ENCODE data around the gene JSRP1.

Gene JSRP1

DNA sequence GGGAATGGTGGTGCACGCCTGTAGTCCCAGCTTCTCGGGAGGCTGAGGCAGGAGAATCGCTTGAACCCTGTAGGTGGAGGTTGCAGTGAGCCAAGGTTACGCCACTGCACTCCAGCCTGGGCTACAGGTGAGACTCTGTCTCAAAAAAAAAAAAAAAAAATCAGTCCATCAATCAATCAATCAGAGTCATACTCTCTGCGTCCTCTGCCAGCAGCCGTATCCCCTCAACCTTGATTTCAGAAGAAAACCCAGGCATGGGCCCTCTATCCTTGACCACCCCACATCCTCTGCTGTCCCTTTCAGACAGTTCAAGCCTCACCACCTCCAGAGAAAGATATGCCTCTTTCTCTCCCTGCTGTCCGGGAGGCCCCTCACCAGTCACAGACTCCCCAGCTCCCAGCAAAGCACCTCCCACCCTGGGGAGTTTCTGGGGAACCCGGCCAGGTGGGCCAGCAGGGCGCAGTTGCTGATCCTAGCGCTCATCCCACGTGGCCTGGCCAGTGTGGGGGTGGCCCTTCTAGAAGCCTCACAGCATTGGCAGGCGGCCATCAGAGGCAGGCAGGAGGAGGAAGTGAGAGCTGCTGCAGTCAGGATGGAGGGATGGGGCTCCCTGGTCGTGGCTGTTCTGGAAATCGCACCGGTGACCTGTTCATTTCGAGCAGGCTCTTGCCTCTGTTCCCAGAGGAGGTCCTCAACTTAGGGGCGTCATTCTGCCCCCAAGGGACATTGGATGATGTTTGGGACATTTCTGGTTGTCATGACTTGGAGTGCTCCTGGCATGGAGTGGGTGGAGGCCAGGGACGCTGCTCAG is 10.2 kb upstream of the JSRP1 start:
- peak in 1 of 2 donors; percentile 70 for DNase-seq

DNA sequence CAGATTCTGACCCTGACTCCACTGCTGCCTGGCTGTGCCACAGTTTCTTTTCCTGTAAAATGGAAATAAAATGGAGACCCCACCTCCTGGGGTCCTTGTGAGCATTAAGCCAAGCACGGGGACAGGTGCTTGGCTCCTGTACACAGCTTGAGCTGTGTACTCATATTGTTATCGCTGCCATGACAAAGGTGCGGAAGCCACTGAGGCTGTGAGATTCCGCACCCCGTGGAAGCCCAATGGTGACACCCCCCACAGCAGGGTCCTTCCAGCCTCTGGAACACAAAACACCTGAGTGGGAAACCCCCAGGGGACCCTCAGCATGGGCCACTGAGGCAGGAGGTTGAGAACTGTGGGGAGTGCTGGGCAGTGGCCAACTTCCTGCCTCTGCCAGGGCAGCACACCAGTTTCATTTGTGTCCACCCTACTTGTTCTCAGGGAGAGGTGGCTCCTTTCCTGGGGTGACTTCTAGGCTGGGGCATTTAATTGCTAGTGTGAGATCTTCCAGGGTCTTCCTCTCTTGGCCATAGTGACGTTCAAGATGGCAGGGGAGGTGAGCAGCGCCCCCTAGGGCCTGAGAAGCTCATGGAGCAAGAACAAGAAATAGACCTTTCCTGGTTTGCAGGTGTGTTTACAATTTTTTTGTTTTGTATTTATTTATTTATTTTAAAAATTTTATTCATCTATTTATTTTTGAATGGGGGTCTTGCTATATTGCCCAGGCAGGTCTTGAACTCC is 5.4 kb upstream of the JSRP1 start:
- DNase-seq, result peak; percentile 65 to 72

DNA sequence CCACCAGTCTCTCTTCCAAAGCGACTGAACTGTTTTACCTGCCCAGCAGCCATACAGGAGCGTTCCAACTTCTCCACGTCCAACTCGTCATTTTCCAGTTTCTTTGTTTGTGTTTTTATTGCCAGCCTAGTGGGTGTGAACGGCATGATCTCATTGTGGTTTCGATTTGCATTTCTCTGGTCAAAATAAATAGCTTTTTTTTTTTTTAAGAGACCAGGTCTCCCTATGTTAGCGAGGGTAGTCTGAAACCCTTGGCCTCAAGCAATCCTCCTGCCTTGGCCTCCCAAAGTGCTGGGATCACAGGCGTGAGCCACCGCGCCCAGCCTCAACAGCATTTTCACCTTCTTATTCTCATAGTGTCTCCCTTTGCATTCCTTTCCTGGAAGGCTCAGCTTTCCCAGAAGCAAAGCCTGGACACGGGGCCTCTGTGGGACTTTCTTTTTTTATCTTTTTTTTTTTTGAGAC is 4.2 kb upstream of the JSRP1 start:
- peak; percentile 27 to 46 for DNase-seq

DNA sequence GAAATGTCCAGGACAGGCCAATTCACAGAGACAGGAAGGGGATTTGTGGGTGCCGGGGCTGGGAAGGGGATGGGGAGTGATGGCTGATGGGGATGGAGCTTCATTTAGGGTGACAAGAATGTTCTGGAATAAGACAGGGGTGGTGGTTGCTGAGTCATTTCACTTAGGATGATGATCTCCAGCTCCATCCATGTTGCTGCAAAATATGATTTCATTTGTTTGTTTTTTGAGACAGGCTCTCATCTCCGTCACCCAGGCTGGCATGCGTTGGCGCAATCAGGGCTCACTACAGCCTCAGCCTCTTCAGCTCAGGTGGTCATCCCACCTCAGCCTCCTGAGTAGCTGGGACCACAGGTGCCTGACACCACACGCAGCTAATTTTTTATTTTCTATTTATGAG is 3.1 kb upstream of the JSRP1 start:
- no peak for DNase-seq

DNA sequence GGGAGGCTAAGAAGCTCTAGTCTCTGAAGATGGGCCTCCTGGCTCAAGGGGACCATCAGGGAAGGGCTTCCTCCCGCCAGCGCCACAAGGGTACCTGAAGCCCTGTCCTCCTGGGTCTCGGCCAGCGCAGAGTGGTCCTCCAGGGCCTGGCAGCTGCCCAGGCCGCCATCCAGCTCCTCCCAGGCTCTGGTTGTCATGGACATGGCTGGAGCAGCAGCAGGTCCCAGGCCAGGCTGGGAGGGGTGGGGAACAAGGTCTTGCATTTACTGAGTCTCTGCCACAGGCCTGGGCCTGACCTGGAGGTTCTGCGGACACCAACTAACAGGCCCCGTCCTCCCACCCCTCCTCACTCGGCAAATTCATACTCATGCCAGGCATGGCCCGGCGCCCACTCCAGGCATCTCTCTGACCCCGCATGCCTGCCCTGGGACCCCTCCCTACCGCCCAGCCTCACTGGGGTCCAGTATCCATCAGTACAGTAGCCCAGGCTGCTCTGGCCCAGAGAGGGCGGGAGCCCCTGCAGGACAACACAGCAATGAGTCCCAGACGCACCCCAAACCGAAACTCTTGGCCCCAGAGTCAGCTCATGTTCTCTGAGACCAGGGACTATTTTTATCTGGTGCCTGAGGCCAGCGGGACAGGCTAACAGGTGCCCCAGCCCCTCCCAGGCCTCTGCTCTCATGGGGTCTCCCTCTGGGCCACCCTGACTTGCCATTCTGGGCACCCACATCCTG is 938 bp downstream of the JSRP1 start:
- no peak for DNase-seq

DNA sequence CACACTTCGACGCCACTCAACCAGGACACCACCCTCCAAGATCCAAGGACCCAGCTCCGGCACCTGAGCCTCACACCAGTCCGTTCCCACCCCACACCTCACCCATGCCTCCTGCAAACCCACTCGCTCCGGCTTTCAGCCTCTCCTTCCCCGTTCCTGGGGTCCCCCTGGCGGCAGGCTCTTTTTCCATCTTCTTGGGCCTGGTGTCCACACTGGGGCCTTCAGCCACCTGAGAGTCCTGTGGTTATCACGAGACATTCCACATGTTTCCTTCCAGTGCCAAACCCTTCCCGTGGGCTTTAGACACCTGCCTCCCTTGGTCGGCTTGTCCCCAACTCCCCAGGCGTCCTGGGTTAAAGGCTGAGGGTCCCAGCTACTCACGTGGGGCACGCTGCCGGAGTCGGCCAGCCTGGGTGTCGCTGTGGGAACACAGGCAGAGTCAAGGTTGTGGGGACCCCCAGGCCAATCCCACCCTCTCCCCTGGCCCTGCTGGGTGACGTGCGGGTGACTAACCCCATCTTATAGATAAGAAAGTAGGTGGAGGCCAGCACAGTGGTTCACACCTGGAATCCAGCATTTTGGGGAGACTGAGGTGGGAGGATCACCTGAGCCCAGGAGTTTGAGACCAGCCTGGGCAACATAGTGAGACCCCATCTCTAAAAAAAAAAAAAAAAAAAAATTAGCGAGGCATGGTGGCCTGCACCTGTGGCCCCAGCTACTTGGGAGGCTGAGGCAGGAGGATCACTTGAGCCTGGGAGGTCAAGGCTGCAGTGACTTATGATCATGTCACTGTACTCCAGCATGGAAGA is 1.9 kb downstream of the JSRP1 start:
- no peak for DNase-seq

DNA sequence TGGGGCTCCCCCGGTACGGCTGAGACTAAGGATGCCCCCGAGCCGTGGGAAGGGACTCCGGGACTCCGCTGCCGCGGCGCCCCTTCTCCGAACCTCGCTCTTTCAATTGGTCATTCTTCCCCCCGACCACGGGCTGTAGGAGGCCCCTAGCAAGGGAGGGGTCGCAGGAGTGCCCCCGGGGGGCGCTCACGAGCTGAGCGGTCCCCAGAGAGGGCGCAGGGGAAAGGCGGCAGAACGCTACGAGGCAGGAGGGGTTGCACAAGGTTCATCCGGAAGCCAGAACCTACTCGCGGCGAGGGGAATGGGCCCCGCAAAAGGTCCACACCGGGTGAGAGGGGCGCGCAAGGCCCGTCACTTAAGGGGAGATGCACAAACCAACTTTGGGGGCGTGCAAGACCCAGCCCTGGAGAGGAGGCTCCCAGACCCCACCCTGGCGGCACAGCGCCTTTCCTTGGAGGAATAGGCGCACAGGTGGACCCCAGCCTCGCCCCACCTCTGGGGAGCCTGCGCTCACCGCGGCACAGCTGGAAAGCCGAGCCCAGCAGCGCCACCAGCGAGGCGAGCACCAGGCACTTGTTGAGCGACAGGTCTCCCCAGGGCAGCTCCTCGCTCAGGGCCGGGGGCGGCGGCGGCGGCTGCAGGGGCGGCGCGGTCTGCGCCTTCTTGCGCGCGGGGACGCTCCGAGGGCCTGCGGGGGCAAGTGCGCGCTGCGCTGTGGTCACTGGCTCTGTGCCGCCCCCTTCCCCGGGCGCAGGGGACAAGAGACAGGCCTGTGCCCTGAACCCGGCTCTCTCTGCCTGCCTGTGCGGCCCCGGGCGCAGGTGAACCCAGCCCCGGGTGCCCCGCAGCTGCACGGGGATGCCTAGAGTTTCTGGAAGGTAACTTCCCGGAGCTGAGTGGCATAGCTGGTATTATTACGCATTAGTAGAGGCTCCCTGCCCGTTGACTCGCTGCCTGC is 2.8 kb downstream of the JSRP1 start:
- peak; percentile 54 to 69 for DNase-seq

DNA sequence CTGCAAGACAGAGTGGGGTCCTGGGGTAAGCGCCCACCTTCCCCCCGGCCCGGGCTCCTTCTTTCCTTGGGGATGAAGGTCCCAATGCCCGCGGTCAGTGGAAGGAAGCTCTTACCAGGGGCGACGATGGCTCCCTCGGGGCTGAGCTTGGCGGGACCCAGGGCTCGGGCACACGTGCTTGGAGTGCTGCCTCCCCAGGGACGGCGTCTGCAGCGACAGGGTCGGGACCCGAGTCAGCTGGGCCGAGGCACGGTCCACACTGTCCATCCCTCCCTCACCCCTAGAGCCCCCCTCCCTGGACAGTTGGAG is 3.5 kb downstream of the JSRP1 start:
- no peak for DNase-seq

DNA sequence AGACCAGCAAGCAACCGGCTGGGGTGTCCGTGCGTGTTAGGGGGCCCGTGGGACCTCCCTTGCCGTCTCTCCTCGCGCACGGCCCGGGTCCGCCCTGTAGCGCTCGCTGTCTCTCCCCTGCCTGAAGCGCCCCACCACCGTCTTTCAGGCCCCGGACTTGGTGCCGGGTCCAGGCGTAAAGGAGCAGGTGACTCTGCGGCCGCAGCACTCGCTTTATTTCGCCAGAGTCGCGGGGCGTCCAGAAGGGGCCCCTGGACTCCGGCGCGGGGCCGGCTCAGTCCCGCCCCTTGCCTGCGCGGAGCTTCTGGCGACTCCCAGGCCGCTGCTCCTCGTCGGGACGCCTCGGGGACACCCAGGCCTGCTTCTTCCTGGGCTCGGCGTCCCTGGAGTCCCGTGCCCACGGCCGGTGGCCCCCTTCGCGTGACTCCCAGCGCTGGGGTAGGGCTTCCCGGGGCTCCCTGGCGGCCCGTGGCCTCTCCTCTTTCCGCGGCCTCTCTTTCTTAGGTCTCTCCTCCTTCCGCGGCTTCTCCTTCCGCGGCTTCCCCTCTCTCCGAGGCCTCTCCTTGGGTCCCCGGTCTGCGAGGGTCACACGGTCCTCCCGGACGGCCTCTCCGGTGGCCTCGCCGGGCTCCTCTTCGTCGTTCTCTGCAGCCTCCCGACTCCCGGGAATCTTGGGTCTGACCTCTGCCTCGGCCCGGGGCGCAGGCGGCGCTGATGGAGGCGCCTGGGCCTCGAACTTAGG is 4.0 kb downstream of the JSRP1 start:
- no peak for DNase-seq

DNA sequence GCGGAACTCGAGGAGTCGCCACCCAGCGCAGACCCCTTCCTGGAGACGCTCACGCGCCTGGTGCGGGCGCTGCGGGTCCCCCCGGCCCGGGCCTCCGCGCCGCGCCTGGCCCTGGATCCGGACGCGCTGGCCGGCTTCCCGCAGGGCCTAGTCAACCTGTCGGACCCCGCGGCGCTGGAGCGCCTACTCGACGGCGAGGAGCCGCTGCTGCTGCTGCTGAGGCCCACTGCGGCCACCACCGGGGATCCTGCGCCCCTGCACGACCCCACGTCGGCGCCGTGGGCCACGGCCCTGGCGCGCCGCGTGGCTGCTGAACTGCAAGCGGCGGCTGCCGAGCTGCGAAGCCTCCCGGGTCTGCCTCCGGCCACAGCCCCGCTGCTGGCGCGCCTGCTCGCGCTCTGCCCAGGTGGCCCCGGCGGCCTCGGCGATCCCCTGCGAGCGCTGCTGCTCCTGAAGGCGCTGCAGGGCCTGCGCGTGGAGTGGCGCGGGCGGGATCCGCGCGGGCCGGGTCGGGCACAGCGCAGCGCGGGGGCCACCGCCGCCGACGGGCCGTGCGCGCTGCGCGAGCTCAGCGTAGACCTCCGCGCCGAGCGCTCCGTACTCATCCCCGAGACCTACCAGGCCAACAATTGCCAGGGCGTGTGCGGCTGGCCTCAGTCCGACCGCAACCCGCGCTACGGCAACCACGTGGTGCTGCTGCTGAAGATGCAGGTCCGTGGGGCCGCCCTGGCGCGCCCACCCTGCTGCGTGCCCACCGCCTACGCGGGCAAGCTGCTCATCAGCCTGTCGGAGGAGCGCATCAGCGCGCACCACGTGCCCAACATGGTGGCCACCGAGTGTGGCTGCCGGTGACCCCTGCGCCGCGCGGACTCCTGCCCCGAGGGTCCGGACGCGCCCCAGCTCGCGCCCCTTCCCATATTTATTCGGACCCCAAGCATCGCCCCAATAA is 4.8 kb downstream of the JSRP1 start:
- no peak for DNase-seq

DNA sequence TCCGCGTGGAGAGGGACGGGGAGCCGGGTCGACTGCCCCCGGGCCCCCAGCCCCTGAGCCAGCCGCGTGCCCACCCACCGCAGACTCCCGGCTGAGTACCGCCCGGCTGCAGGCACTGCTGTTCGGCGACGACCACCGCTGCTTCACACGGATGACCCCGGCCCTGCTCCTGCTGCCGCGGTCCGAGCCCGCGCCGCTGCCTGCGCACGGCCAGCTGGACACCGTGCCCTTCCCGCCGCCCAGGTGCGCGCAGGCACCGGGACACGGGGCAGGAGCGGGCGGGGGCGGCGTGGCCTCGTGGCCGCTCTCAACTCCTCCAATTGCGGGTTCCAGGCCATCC is 5.5 kb downstream of the JSRP1 start:
- no peak for DNase-seq

DNA sequence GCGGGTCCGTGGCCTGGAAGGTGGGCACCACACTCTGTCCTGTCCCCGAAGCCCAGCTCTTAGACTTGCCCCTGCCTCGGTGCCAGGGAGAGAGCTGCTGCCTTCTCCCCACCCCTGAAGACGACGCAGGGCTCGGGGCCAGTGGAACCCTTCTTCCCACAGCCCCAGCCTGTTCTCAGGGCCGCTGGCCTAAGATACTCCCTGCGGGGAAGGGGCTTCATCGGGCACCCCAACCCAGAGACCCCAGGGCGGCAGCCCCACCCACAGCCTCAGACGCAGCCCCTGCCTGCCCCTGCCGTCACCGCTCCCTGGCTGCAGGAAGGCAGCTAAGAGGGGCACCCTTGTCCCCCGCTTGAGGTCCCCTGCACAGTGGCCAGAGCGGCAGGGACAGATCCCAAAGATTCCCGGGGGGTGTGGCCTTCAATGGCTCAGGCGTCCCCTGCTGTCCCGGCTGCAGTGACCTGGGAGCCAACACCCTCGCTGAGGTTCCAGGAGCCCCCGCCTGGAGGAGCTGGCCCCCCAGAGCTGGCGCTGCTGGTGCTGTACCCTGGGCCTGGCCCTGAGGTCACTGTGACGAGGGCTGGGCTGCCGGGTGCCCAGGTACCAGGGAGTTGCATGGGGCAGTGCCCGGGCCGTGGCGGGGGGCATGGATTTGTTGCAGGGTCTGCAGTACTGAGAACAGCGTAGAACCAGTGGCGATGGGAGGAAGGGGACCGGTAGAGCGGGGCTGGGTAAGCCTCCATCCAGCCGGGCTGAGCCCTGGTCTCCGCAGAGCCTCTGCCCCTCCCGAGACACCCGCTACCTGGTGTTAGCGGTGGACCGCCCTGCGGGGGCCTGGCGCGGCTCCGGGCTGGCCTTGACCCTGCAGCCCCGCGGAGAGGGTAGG is 6.1 kb downstream of the JSRP1 start:
- DNase-seq, result no peak

DNA sequence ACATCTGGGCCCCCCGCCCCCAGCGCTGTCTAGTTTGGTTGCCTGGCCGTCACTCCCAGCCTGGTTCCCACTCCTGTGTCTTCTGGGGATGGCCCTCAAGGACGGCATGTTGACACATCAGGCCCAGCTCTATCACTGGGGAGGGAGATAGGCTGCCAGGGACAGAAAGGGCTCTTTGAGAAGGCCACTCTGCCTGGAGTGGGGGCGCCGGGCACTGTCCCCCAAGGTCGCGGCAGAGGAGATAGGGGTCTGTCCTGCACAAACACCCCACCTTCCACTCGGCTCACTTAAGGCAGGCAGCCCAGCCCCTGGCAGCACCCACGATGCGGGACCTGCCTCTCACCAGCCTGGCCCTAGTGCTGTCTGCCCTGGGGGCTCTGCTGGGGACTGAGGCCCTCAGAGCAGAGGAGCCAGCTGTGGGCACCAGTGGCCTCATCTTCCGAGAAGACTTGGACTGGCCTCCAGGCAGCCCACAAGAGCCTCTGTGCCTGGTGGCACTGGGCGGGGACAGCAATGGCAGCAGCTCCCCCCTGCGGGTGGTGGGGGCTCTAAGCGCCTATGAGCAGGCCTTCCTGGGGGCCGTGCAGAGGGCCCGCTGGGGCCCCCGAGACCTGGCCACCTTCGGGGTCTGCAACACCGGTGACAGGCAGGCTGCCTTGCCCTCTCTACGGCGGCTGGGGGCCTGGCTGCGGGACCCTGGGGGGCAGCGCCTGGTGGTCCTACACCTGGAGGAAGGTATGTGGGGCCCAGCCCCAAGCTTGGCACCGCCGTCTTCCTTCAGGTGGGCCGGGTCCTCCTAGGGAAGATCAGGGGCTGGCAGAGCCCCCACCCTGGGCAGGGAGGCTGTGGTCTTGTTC is 7.0 kb downstream of the JSRP1 start, which contains the start of gene AMH:
AMH (plus strand) TSS at position 314 of the 857 bp plus-strand sequence; CDS start at position 324, 10 bp downstream.
- DNase-seq, result no peak

DNA sequence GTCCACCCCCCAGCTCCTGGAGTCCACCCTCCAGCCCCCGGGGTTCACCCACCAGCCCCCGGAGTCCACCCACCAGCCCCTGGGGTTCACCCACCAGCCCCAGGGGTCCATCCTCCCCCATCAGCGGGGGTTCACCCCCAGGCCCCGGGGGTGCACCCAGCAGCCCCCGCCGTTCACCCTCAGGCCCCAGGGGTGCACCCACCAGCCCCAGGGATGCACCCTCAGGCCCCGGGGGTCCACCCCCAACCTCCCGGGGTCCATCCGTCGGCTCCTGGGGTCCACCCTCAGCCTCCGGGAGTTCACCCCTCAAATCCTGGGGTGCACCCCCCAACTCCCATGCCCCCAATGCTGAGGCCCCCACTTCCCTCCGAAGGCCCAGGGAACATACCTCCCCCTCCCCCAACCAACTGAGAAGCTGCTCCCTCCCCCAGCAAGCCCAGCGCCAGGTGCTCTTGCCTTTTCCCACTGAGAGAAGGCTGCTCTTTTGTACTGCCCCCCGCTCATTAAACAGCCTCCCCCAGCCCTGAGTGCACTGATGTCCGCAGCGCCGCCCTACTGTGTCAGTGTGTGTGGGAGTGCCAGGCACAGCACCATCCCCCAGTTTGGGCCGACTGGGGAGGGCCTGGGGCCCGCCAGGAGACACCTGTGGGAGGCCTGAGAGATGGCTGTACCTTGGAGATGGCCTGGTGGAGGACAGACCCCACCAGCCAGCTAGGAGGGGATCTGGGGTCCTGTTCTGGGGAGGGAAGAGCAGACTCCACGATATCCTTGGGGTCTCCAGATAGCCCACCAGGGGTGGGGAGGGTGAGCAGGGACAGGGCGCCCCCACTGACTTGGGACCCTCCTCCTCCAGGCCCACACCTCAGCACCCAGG is 7.8 kb downstream of the JSRP1 start:
- no peak for DNase-seq

DNA sequence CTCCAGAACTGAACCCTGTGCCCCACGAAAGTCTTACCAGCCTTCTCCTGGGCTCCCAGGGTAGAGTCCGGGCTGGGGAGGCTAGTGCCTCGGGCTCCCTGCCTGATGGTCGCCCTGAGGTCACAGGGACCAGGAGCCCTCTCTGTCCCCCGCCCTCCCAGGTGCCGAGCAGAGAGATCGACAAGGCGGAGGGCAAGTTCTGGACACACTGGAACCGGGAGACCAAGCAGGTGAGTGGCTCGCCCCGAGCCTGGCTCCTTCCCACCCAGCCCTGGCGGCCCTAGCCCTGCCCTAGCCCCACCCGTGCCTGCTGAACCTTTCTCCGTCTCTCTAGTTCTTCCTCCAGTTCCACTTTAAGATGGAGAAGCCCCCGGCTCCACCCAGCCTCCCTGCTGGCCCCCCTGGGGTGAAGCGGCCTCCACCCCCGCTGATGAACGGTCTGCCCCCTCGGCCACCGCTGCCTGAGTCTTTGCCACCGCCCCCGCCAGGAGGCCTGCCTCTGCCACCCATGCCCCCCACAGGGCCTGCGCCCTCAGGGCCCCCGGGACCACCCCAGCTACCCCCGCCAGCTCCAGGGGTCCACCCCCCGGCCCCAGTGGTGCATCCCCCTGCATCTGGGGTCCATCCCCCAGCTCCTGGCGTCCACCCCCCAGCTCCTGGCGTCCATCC is 8.7 kb downstream of the JSRP1 start:
- no peak for DNase-seq

DNA sequence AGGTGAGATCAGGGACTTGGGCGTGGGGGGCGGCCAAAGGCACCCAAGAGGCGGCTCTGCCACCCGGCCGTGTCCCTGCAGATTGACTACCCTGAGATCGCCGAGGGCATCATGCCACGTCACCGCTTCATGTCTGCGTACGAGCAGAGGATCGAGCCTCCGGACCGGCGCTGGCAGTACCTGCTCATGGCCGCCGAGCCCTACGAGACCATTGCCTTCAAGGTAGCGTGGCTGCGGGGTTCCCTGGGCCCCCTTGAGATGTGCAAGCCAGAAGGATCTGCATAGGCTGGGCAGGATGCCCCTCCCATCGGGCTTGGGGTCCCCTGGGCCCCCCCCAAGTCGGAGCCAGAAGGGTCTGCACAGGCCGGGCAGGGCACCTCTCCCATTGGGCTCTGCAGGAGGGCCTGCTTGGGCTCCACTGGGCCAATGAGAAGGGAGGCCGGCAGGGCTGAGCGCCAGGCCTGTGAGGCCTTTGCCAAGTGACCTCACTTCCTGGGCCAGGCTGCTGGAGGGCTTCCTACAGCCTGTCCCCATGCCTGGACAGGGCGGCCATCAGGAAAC is 9.3 kb downstream of the JSRP1 start:
- DNase-seq, result no peak
